ENCODE measurements around the gene WASHC1.
"Not testable (repeated sequence)": the region's sequence is repeated elsewhere in the genome, so short reads cannot be mapped to it uniquely, and the experiment has no call there.

Gene WASHC1

GRCh38 chr9:32308-32707 lies 3.1 kb upstream of the WASHC1 start:
- WGBS, 2 donors (ENCODE audit: extremely low coverage in 2 of 2, insufficient read length in 2 of 2, insufficient replicate concordance in 1 of 2), result no CpG with 5 or more reads among the region's 6 CpGs
- not testable (repeated sequence) for H3K4me1 ChIP-seq (ENCODE audit: control insufficient read depth in 2 of 2, insufficient read depth in 1 of 2, low read depth in 1 of 2, low read length in 2 of 2); DNase-seq (ENCODE audit: low spot score); H3K14ac ChIP-seq (ENCODE audit: low read length); H4K91ac ChIP-seq (ENCODE audit: low read depth, low read length, poor library complexity); H3K23ac ChIP-seq (ENCODE audit: low read depth, low read length, poor library complexity); H2BK12ac ChIP-seq (ENCODE audit: low read length); H2AFZ ChIP-seq (ENCODE audit: low read length); H2AK5ac ChIP-seq (ENCODE audit: low read depth, low read length); H3K36me3 ChIP-seq (replicated peaks in 1 of 2; ENCODE audit: control insufficient read depth in 2 of 2, insufficient read depth in 2 of 2, low read length in 2 of 2); H3K18ac ChIP-seq (ENCODE audit: low read length); H3K27me3 ChIP-seq (ENCODE audit: control insufficient read depth in 3 of 3, insufficient read depth in 3 of 3, low read depth in 1 of 3, low read length in 3 of 3); H3K4me2 ChIP-seq (ENCODE audit: insufficient read depth, low read length, poor library complexity, severe bottlenecking); H2BK120ac ChIP-seq (ENCODE audit: low read depth, low read length); H3K4ac ChIP-seq (ENCODE audit: low read length); H3K79me1 ChIP-seq (ENCODE audit: low read depth, low read length); H3K9ac ChIP-seq (ENCODE audit: low read depth, low read length, poor library complexity); H3K9me3 ChIP-seq (replicated peaks in 1 of 2; ENCODE audit: control insufficient read depth in 2 of 2, insufficient read depth in 1 of 2, low read depth in 1 of 2, low read length in 2 of 2); H3K4me3 ChIP-seq (ENCODE audit: low read length in 2 of 2); H2BK5ac ChIP-seq (ENCODE audit: low read length); H2BK15ac ChIP-seq (ENCODE audit: low read length); H3K27ac ChIP-seq (replicated peaks; ENCODE audit: low read length); H4K8ac ChIP-seq (ENCODE audit: low read depth, low read length)

- H3K14ac ChIP-seq (ENCODE audit: low read length); H4K91ac ChIP-seq (ENCODE audit: low read depth, low read length, poor library complexity); H3K27ac ChIP-seq (replicated peaks; ENCODE audit: low read length); H4K8ac ChIP-seq (ENCODE audit: low read depth, low read length); H2AFZ ChIP-seq (ENCODE audit: low read length); DNase-seq (ENCODE audit: low spot score); H3K79me1 ChIP-seq (ENCODE audit: low read depth, low read length); H3K18ac ChIP-seq (ENCODE audit: low read length); H2AK5ac ChIP-seq (ENCODE audit: low read depth, low read length); H3K4me1 ChIP-seq (ENCODE audit: control insufficient read depth in 2 of 2, insufficient read depth in 1 of 2, low read depth in 1 of 2, low read length in 2 of 2); H3K27me3 ChIP-seq (ENCODE audit: control insufficient read depth in 3 of 3, insufficient read depth in 3 of 3, low read depth in 1 of 3, low read length in 3 of 3); H2BK15ac ChIP-seq (ENCODE audit: low read length); H3K9ac ChIP-seq (ENCODE audit: low read depth, low read length, poor library complexity); H2BK12ac ChIP-seq (ENCODE audit: low read length); H3K4ac ChIP-seq (ENCODE audit: low read length); H3K23ac ChIP-seq (ENCODE audit: low read depth, low read length, poor library complexity); H2BK5ac ChIP-seq (ENCODE audit: low read length); H3K9me3 ChIP-seq (replicated peaks in 1 of 2; ENCODE audit: control insufficient read depth in 2 of 2, insufficient read depth in 1 of 2, low read depth in 1 of 2, low read length in 2 of 2); H3K36me3 ChIP-seq (replicated peaks in 1 of 2; ENCODE audit: control insufficient read depth in 2 of 2, insufficient read depth in 2 of 2, low read length in 2 of 2); H2BK120ac ChIP-seq (ENCODE audit: low read depth, low read length): not testable (repeated sequence)
- Histone ChIP-seq H3K4me2 (ENCODE audit: insufficient read depth, low read length, poor library complexity, severe bottlenecking) (peak overlapping the region; percentile 18), H3K4me3 (ENCODE audit: low read length in 2 of 2) (peak overlapping the region; percentile 47 to 68)
- WGBS, 2 donors (ENCODE audit: extremely low coverage in 2 of 2, insufficient read length in 2 of 2, insufficient replicate concordance in 1 of 2), result no CpG with 5 or more reads among the region's 30 CpGs
Measured at GRCh38 chr9:28775-29174, 481 bp downstream of the WASHC1 start.

GRCh38 chr9:21621-22020 lies 7.6 kb downstream of the WASHC1 start:
- not testable (repeated sequence) for H2AK5ac ChIP-seq (ENCODE audit: low read depth, low read length); H3K79me1 ChIP-seq (ENCODE audit: low read depth, low read length); H2BK5ac ChIP-seq (ENCODE audit: low read length); H3K4ac ChIP-seq (ENCODE audit: low read length); H3K23ac ChIP-seq (ENCODE audit: low read depth, low read length, poor library complexity); H3K27me3 ChIP-seq (ENCODE audit: control insufficient read depth in 3 of 3, insufficient read depth in 3 of 3, low read depth in 1 of 3, low read length in 3 of 3); H3K4me1 ChIP-seq (ENCODE audit: control insufficient read depth in 2 of 2, insufficient read depth in 1 of 2, low read depth in 1 of 2, low read length in 2 of 2); H4K91ac ChIP-seq (ENCODE audit: low read depth, low read length, poor library complexity); H3K14ac ChIP-seq (ENCODE audit: low read length); H3K9me3 ChIP-seq (replicated peaks in 1 of 2; ENCODE audit: control insufficient read depth in 2 of 2, insufficient read depth in 1 of 2, low read depth in 1 of 2, low read length in 2 of 2); H3K4me3 ChIP-seq (ENCODE audit: low read length in 2 of 2); H2BK120ac ChIP-seq (ENCODE audit: low read depth, low read length); H2BK15ac ChIP-seq (ENCODE audit: low read length); H2AFZ ChIP-seq (ENCODE audit: low read length); H3K18ac ChIP-seq (ENCODE audit: low read length); DNase-seq (ENCODE audit: low spot score); H3K27ac ChIP-seq (replicated peaks; ENCODE audit: low read length); H4K8ac ChIP-seq (ENCODE audit: low read depth, low read length); H3K4me2 ChIP-seq (ENCODE audit: insufficient read depth, low read length, poor library complexity, severe bottlenecking); H3K36me3 ChIP-seq (replicated peaks in 1 of 2; ENCODE audit: control insufficient read depth in 2 of 2, insufficient read depth in 2 of 2, low read length in 2 of 2); H2BK12ac ChIP-seq (ENCODE audit: low read length); H3K9ac ChIP-seq (ENCODE audit: low read depth, low read length, poor library complexity)
- WGBS, 2 donors (ENCODE audit: extremely low coverage in 2 of 2, insufficient read length in 2 of 2, insufficient replicate concordance in 1 of 2), result no CpG with 5 or more reads among the region's 9 CpGs

GRCh38 chr9:16875-17274 lies 12.4 kb downstream of the WASHC1 start:
- H3K27me3 ChIP-seq (ENCODE audit: control insufficient read depth in 3 of 3, insufficient read depth in 3 of 3, low read depth in 1 of 3, low read length in 3 of 3); H3K18ac ChIP-seq (ENCODE audit: low read length); H2AFZ ChIP-seq (ENCODE audit: low read length); H2BK120ac ChIP-seq (ENCODE audit: low read depth, low read length); H3K27ac ChIP-seq (replicated peaks; ENCODE audit: low read length); H3K9me3 ChIP-seq (replicated peaks in 1 of 2; ENCODE audit: control insufficient read depth in 2 of 2, insufficient read depth in 1 of 2, low read depth in 1 of 2, low read length in 2 of 2); H3K4me3 ChIP-seq (ENCODE audit: low read length in 2 of 2); H3K14ac ChIP-seq (ENCODE audit: low read length); H3K79me1 ChIP-seq (ENCODE audit: low read depth, low read length); H3K23ac ChIP-seq (ENCODE audit: low read depth, low read length, poor library complexity); H2AK5ac ChIP-seq (ENCODE audit: low read depth, low read length); H3K36me3 ChIP-seq (replicated peaks in 1 of 2; ENCODE audit: control insufficient read depth in 2 of 2, insufficient read depth in 2 of 2, low read length in 2 of 2); H3K4me2 ChIP-seq (ENCODE audit: insufficient read depth, low read length, poor library complexity, severe bottlenecking); H4K91ac ChIP-seq (ENCODE audit: low read depth, low read length, poor library complexity); H3K9ac ChIP-seq (ENCODE audit: low read depth, low read length, poor library complexity); H2BK5ac ChIP-seq (ENCODE audit: low read length); H3K4me1 ChIP-seq (ENCODE audit: control insufficient read depth in 2 of 2, insufficient read depth in 1 of 2, low read depth in 1 of 2, low read length in 2 of 2); H3K4ac ChIP-seq (ENCODE audit: low read length); DNase-seq (ENCODE audit: low spot score); H2BK15ac ChIP-seq (ENCODE audit: low read length); H2BK12ac ChIP-seq (ENCODE audit: low read length); H4K8ac ChIP-seq (ENCODE audit: low read depth, low read length): not testable (repeated sequence)
- no CpG with 5 or more reads among the region's 6 CpGs for WGBS, 2 donors (ENCODE audit: extremely low coverage in 2 of 2, insufficient read length in 2 of 2, insufficient replicate concordance in 1 of 2)
